ENCODE measurements around the gene SLC19A1.

Gene SLC19A1

DNA sequence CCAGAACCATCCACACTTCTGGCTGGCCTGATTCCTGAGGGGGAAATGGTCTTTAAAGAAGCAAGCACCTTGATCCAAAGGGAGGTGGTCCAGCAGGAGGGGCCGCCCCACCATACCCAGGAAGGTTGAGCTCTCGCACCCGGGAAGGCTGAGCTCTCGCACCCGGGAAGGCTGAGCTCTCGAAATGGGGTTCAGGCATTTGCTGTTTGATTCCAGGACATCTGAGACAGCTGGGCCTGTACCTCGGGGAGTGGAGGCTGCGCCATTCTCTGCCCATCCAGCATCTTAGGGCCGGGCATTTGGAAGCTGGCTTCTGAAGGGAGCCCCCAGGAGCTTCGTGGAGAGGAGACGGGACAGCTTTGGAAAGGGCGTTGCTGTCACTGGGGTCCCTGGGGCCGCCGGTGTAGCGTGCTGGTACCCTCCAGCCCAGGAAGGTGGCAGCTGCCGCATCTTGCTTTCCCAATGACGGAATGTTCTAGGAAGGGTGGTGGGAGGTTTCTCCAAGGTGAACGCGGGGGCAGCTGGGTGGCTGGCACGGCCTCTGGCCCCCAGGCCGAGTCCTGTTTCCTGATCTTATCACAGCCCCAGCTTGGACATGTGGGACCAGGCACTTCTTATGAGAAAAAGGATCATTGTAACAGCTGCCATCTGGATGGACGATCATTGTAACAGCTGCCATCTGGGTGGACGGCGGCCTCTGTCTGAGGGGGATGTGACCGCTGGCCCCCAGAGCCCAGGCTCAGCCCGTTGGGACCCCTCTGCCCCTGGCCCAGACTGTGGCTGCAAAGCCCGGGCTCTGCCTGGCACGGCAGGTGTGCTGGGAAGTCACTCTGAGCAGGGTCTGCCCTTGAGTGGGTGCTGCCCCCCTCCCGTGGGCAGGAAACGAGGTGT is 75.7 kb downstream of the SLC19A1 start:
- no peak for DNase-seq (ENCODE audit: low read depth)

DNA sequence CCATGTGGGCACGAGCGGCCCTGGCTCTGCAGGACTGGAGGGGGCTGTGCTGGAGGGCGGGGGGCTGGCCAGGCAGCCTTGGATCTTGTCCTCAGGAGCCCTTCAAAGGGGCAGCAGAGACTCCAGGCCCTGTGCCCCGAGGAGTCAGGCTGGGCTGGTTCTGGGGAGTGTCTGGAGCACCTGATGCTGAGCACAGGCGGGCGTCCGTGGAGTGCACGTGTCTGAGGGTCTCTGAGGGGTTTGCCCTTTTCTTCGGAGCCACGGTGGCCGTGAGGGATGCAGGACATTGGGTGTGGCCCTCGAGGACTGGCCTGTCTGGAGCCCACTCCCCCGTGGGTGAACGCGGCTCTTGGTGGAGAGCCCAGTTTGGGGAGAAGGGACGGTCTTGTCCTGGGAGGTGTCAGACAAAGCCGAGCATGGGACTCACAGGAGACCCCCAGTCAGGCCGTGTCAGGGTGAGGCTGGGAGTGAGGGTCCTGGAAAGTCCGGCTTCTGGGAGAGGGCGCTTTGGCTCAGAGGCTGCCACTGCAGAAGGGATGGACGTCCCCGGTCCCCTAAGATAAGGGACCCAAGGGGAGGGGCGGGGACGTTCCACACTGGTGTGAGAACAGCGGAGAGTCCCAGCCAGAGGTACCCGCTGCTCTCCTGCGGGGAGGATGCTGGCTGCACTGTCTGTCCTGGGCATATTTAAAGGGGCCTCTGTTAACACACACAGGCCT is 76.5 kb downstream of the SLC19A1 start:
- no peak for DNase-seq (ENCODE audit: low read depth)

GRCh38 chr21:45465105-45465504 is 77.1 kb downstream of the SLC19A1 start:
- no peak for DNase-seq (ENCODE audit: low read depth)

DNA sequence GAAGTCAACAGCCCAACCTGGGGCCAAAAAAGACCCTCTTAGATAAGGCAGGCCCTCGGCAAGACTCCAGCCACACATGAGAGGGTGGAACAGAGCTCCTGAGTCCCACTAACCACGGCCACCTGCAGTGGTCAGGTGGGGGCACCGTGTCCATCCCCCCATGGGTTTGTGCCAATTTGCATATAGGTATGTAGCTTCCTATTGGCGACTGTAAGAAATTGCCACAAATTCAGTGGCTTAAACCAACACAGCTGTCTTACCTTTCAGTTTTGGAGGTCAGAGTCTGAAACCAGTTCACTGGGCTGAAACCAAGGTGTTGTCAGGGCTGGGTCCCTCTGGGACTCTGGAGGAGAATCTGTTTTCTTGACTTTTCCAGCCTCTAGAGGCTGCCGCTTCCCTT is 77.9 kb downstream of the SLC19A1 start:
- no peak for DNase-seq (ENCODE audit: low read depth)

GRCh38 chr21:45463871-45464270 is 78.4 kb downstream of the SLC19A1 start:
- no peak for DNase-seq (ENCODE audit: low read depth)

DNA sequence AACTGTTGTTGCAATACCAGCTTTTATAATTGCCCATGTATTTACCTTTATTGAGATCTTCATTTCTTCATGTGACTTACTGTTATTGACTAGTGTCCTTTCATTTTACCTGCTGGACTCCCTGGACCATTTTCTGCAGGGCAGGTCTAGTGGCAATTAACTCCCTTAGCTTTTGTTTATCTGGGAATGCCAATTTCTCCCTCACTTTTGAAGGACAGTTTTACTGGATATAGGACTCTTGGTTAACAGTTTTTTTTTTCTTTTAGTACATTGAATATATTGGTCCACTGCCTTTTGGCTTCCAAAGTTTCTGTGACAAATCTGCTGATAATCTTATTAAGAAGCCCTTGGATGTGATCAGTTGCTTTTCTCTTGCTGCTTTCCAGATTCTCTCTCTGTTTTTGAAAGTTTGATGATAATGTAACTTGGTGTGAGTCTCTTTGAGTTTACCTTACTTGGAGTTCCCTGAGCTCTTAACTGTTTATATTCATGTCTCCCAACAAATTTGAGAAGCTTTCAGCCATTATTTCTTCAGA is 80.4 kb downstream of the SLC19A1 start:
- DNase-seq (ENCODE audit: low read depth), result no peak

GRCh38 chr21:45461369-45461750 is 80.9 kb downstream of the SLC19A1 start:
- DNase-seq (ENCODE audit: low read depth), result no peak

- no peak for DNase-seq (ENCODE audit: low read depth)
These were observed 81.5 kb downstream of the SLC19A1 start for GRCh38 chr21:45460611-45461368.

GRCh38 chr21:45460011-45460565 is 82.2 kb downstream of the SLC19A1 start:
- no peak for DNase-seq (ENCODE audit: low read depth)

- no peak for DNase-seq (ENCODE audit: low read depth)
These were observed 82.8 kb downstream of the SLC19A1 start for GRCh38 chr21:45459171-45460010.

DNA sequence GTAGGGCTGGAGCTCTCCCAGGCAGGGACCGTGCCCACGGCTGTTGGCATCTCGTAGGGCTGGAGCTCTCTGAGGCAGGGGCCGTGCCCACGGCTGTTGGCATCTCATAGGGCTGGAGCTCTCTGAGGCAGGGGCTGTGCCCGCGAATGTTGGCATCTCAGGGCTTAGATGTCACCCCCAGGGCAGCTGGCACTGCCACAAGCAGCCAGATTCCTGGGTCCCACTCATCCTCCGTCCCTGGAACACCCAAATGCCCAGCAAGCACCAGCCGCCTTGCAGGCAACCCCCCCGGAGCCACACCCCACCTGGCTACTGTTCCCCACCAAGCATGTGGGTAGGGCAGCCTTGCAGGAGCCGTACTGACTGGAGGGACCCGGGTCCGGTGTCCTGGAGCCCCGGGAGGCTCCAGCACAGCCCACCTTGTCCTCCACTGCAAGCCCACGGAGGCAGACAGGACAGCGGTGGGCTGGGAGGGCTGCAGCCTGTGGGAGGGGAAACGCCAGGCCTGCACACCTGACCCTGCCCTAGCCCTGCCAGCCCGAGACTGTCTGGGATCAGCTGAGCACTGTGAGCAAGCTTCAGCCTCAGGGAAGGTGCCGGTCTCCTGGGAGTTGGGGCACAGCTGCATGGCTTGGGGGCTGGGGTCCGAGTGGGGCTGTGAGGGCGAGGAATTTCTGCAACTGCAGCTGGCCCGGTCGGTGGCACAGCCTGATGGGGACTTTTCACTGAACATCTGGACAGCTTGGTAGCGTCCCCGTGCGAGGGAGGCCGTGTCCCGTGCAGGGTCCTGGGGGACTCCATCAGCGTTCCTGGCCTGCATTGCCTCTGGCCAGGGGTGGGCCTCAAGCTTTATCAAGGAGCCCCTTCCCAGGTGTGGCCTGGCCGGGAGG is 83.7 kb downstream of the SLC19A1 start:
- DNase-seq (ENCODE audit: low read depth), result no peak

- DNase-seq (ENCODE audit: low read depth), result no peak
These were observed 84.4 kb downstream of the SLC19A1 start for GRCh38 chr21:45457832-45458172.

DNA sequence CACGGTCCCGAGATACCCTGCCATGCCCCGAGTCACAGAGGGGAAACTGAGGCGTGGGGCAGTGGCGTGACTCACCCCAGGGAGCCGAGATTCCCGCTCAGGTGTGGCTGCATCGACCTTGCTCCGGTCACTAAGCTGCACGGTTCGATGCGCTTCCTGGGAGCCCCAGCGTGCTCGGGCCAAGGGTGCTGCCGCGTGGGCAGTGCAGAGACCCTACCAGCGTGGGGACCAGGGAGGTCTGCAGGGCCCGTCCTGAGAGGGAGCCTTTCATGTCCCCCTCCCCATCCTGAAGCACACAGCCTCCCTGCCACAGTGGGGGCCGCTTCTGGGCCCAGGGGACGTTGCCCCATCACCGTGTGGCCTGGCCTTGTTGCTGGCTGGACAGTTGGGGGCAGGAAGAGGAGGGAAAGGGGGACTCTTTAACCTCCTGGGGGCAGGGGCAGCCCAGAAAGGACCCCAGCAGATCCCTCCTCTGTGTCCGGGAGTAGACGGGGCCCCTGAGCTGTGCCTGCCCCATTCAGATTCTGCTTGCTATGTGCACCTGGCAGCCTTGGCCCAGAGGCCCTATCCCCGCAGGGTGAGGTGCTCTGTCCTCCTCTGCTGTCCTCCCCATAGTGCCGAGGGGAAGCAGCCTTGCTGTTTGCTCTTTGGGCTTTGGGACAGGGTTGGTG is 84.9 kb downstream of the SLC19A1 start:
- no peak for DNase-seq (ENCODE audit: low read depth)

DNA sequence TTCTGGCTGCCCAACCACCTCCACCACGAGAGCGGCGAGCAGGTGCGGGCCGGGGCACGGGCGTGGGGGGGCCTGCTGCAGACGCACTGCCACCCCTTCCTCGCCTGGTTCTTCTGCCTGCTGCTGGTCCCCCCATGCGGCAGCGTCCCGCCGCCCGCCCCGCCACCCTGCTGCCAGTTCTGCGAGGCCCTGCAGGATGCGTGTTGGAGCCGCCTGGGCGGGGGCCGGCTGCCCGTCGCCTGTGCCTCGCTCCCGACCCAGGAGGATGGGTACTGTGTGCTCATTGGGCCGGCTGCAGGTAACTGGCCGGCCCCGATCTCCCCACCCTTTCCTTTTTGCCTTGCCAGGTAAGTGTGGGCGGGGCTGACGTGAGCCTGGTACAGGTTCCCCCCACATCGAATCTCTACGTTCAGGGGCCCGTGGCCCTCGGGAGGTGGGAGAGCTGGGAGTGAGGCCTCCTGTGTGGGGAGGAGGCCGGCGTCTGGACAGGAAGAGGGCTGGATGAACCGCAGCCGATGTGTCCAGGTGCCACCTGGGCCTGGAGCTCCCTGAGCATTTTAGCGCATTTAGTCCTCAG is 85.6 kb downstream of the SLC19A1 start:
- no peak for DNase-seq (ENCODE audit: low read depth)

DNA sequence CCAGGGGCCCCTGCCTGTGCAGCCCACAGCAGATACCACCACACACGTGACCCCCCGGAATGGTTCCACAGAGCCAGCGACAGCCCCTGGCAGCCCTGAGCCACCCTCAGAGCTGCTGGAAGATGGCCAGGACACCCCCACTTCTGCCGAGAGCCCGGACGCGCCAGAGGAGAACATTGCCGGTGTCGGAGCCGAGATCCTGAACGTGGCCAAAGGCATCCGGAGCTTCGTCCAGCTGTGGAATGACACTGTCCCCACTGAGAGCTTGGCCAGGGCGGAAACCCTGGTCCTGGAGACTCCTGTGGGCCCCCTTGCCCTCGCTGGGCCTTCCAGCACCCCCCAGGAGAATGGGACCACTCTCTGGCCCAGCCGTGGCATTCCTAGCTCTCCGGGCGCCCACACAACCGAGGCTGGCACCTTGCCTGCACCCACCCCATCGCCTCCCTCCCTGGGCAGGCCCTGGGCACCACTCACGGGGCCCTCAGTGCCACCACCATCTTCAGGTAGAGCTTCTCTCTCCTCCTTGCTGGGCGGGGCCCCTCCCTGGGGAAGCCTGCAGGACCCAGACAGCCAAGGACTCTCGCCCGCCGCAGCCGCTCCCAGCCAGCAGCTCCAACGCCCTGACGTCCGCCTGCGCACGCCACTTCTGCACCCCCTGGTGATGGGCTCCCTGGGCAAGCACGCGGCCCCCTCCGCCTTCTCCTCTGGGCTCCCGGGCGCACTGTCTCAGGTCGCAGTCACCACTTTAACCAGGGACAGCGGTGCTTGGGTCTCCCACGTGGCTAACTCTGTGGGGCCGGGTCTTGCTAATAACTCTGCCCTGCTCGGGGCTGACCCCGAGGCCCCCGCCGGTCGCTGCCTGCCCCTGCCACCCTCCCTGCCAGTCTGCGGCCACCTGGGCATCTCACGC is 86.3 kb downstream of the SLC19A1 start:
- no peak for DNase-seq (ENCODE audit: low read depth)

- no peak for DNase-seq (ENCODE audit: low read depth)
These were observed 87.1 kb downstream of the SLC19A1 start for GRCh38 chr21:45454926-45455673.
